Measurements from ENCODE around the gene CYRIA.
A peak's percentile ranks its signal among the peaks of the same experiment; 100 is the strongest.

CYRIA gene

GRCh38 chr2:16620590-16620989 lies 45.0 kb downstream of the CYRIA start:
- TF ChIP-seq, protein P1, sequence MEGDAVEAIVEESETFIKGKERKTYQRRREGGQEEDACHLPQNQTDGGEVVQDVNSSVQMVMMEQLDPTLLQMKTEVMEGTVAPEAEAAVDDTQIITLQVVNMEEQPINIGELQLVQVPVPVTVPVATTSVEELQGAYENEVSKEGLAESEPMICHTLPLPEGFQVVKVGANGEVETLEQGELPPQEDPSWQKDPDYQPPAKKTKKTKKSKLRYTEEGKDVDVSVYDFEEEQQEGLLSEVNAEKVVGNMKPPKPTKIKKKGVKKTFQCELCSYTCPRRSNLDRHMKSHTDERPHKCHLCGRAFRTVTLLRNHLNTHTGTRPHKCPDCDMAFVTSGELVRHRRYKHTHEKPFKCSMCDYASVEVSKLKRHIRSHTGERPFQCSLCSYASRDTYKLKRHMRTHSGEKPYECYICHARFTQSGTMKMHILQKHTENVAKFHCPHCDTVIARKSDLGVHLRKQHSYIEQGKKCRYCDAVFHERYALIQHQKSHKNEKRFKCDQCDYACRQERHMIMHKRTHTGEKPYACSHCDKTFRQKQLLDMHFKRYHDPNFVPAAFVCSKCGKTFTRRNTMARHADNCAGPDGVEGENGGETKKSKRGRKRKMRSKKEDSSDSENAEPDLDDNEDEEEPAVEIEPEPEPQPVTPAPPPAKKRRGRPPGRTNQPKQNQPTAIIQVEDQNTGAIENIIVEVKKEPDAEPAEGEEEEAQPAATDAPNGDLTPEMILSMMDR (conservative IDR thresholded peaks at IDR 0.05; ENCODE audit: low read depth, low read length) = no peak
- no peak overlapping the region for H3K4me3 ChIP-seq (ENCODE audit: low read length)
- no peak for DNase-seq (ENCODE audit: low read depth)

DNA sequence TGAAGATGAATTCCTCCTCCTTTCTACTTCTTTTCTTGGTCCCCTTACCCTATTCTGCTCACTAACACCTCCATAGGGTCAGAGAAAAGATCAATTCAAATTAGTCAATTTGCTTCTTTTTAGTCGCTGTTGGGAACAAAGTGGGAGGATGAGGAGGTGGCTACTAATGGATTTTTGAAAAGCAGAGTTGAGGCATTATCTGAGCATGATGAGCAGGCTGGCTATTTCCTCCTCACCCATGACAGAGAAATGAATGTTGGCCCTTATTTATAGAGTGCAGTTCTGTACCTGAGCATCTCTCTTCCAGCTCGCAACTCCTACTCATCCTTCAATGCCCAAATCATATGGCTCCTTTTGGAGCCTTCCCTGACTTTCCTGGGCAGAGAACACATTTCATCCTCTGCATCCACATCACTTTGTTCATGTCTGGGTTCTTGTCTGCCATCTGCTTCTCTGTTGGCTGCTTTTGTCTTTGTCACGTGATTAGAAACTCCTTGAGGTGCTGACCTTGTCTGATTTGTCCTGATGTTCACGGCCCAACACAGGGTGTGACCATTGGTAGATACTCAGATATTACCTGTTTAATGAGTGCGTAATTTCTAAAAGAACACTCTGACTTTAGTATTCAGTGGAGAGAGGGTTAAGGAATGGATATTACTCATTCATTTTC lies 45.9 kb downstream of the CYRIA start:
- TF ChIP-seq, protein P1 (conservative IDR thresholded peaks at IDR 0.05; ENCODE audit: low read depth, low read length) = no peak
- DNase-seq (ENCODE audit: low read depth) = no peak
- H3K4me3 ChIP-seq (ENCODE audit: low read length) = no peak overlapping the region

GRCh38 chr2:16617282-16618266 lies 48.1 kb downstream of the CYRIA start:
- TF ChIP-seq, protein P1 (conservative IDR thresholded peaks at IDR 0.05; ENCODE audit: low read depth, low read length) = peak; percentile 68
- no peak overlapping the region for H3K4me3 ChIP-seq (ENCODE audit: low read length)
- no peak for DNase-seq (ENCODE audit: low read depth)

Data from retinal pigment epithelial cell (primary cell).